ENCODE measurements around the gene SRP9.

DNA sequence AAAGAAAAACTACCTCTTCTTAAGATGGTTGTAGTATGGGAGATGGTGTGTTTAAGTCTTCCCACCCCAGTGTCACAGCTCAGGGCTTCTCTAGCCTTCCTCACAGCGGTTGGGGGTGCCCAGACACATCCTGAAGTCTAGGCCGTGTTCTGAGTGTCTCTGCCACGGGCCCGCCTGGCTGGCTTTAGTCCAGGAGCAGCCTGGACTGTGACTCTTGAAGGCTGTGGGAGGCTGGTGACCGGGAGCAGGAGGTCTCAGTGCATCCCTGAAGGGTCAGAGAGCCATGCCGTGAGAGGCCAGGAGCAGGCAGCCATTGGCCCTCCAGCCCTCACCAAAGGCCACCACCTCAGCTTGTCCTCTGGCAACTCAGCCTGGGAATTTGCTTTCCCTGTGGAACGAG, 36.8 kb downstream of the SRP9 start:
- no peak for TF ChIP-seq DPF2 (IDR thresholded peaks at IDR 0.05)
- TF ChIP-seq, protein P1, sequence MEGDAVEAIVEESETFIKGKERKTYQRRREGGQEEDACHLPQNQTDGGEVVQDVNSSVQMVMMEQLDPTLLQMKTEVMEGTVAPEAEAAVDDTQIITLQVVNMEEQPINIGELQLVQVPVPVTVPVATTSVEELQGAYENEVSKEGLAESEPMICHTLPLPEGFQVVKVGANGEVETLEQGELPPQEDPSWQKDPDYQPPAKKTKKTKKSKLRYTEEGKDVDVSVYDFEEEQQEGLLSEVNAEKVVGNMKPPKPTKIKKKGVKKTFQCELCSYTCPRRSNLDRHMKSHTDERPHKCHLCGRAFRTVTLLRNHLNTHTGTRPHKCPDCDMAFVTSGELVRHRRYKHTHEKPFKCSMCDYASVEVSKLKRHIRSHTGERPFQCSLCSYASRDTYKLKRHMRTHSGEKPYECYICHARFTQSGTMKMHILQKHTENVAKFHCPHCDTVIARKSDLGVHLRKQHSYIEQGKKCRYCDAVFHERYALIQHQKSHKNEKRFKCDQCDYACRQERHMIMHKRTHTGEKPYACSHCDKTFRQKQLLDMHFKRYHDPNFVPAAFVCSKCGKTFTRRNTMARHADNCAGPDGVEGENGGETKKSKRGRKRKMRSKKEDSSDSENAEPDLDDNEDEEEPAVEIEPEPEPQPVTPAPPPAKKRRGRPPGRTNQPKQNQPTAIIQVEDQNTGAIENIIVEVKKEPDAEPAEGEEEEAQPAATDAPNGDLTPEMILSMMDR (IDR thresholded peaks at IDR 0.05 in 2 of 3, conservative IDR thresholded peaks at IDR 0.05 in 1 of 3; ENCODE audit: control insufficient read depth in 2 of 3, extremely low read depth in 1 of 3, insufficient read depth in 1 of 3, low read depth in 3 of 3, low read length in 3 of 3), result no peak
- no peak for TF ChIP-seq KLF5 (IDR thresholded peaks at IDR 0.05; ENCODE audit: partially characterized antibody)
- no peak for TF ChIP-seq SPI1 (IDR thresholded peaks at IDR 0.05; ENCODE audit: borderline replicate concordance, insufficient read depth, low read depth, low read length)
- no peak for TF ChIP-seq CHD4 (IDR thresholded peaks at IDR 0.05)
- TF ChIP-seq POLR2A (IDR thresholded peaks at IDR 0.05; ENCODE audit: low read depth, low read length), result no peak
- no peak for TF ChIP-seq POLR2AphosphoS5 (IDR thresholded peaks at IDR 0.05; ENCODE audit: low read length)
- no peak for TF ChIP-seq CEBPB (IDR thresholded peaks at IDR 0.05; ENCODE audit: borderline replicate concordance in 1 of 2, low read depth in 2 of 2, low read length in 2 of 2)
- no peak for TF ChIP-seq ATF7 (IDR thresholded peaks at IDR 0.05; ENCODE audit: low read depth)
- no peak for TF ChIP-seq EP300 (IDR thresholded peaks at IDR 0.05; ENCODE audit: borderline replicate concordance in 1 of 2, control insufficient read depth in 1 of 2, low read depth in 2 of 2, low read length in 2 of 2)
- TF ChIP-seq SUZ12 (IDR thresholded peaks at IDR 0.05; ENCODE audit: unreplicated experiment), result no peak
- TF ChIP-seq, protein P2, sequence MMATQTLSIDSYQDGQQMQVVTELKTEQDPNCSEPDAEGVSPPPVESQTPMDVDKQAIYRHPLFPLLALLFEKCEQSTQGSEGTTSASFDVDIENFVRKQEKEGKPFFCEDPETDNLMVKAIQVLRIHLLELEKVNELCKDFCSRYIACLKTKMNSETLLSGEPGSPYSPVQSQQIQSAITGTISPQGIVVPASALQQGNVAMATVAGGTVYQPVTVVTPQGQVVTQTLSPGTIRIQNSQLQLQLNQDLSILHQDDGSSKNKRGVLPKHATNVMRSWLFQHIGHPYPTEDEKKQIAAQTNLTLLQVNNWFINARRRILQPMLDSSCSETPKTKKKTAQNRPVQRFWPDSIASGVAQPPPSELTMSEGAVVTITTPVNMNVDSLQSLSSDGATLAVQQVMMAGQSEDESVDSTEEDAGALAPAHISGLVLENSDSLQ (IDR thresholded peaks at IDR 0.05), result no peak
- no peak for TF ChIP-seq JUND (IDR thresholded peaks at IDR 0.05; ENCODE audit: low read depth, low read length)
- no peak for TF ChIP-seq MXI1 (IDR thresholded peaks at IDR 0.05; ENCODE audit: low read depth, low read length)
